GM12872 (cell line): ENCODE measurements around the gene SLC22A16.

Experiments
- TF ChIP-seq, protein P1 (sequence below): IDR thresholded peaks from 3 replicates; pipeline ENCODE4 v1.5.1; 2011; ENCODE audit warnings: low read depth, mild to moderate bottlenecking, low read length, moderate library complexity; ENCODE audit not compliant: insufficient read depth

SLC22A16 gene

DNA sequence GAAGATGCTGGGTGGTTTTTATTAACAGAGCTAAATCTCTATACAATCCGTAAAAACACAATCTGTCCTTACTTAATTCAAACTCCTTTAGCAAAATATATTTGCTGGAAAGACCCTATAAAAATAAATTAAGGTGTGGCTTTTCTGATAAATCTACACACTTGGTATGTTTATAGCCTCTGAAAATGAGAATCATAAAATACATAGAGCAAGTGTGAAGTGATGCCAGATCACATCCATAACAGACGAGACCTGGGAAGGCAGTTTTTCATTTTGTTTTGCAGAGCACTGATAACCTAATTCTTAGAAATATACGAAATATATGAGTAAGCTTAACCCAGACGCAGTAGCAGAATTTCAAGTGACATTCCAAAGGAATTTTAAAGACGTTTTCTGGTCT is 50.6 kb downstream of the SLC22A16 start:
- TF ChIP-seq, protein P1, sequence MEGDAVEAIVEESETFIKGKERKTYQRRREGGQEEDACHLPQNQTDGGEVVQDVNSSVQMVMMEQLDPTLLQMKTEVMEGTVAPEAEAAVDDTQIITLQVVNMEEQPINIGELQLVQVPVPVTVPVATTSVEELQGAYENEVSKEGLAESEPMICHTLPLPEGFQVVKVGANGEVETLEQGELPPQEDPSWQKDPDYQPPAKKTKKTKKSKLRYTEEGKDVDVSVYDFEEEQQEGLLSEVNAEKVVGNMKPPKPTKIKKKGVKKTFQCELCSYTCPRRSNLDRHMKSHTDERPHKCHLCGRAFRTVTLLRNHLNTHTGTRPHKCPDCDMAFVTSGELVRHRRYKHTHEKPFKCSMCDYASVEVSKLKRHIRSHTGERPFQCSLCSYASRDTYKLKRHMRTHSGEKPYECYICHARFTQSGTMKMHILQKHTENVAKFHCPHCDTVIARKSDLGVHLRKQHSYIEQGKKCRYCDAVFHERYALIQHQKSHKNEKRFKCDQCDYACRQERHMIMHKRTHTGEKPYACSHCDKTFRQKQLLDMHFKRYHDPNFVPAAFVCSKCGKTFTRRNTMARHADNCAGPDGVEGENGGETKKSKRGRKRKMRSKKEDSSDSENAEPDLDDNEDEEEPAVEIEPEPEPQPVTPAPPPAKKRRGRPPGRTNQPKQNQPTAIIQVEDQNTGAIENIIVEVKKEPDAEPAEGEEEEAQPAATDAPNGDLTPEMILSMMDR: no peak

DNA sequence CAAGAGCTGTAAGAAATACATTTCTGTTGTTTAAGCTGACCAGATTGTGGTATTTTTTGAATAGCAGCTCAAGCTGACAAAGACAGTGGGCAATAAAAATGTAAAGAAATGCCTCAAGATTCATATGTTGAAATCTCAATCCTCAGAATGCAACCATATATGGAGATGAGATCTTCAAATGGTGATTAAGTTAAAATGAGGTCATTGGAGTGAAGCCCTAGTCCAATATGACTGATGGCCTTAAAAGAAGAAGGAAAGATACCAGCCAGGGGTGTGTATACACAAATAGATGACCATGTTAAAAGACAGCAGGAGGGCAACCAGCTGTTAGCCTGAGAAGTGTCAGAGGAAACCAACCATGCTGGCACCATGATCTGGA is 54.0 kb downstream of the SLC22A16 start:
- TF ChIP-seq, protein P1: no peak

DNA sequence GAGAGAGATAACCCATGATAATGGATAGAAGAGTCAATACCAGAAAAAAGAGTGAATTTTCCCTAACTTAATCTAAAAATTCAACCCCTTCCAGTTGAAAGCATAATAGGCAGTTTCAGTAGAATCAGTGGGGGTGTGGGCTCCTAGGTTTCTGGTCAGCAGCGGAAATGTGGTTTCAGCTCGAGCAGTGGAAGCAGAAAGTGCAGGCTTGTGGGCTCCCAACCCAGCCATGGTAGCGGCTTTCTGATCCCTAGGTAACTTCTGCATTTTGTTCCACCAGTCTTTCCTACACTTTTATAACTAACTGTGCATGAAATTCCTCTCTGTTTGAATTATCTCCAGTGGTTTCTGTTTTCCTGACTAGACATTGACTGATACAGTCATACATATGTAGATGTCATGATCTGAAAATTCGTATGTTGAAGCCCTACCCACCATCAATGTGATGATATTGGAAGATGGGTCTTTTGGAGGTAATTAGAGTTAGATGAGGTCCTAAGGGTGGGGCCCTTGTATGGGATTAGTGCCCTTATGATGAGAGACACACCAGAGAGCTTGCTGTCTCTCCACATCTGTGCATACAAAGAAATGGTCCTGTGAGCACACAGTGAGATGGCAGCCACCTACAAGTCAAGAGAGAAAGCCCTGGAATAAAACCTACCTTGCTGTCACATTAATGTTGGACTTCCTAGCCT is 54.5 kb downstream of the SLC22A16 start:
- TF ChIP-seq, protein P1: no peak

DNA sequence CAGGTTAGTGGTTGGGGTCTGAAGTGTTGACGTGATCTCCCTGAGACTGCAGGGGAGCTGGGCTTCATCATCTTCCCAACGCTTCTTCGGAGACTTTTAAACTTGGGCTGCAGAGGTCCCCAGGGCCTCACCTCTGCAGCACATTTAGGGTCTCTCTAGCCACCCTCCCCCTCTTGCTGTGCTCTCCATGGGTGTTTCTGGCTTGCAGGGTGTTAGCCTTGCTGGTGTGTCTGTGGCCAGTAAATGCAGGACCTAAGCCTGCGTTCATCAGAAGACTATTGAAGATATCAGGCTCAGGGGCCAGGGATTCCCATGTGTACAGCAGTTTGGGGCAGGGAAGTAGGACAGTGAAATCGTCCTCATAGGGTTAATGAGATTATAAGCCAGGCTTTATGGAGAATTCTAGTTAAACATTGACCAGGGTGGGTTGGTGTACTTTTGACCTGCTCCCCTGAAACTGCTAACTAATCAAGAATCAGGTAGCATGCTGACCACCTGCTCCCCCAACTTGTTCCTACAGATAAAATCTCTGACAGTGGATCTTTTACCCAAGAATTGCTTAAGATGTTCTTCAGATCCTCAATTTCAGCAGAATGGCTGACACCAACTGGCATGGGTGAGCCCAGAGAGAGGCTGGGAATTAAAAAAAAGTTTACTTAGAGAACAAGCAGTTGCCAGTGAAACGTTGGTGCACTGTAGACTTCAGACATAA is 57.2 kb downstream of the SLC22A16 start:
- TF ChIP-seq, protein P1: no peak

DNA sequence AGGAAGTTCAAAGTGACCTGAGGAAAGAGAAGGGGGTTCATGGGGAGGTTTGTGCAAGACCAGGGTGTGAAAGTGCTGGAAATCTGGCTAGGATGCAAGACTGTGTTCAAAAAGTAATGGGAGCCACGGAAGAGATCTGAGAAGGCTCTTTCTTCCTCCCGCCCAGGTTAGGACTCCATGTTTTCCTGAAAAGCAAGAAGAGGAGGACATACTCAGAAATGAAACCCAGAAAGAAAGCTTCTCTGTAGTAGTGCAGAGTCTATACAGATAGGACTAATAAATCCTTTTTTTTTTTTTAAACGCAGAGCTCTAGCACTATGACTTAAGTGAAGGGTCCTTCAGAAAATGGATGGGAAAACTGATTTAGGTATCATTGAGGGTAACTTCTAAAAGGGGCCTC is 57.8 kb downstream of the SLC22A16 start:
- TF ChIP-seq, protein P1: no peak

DNA sequence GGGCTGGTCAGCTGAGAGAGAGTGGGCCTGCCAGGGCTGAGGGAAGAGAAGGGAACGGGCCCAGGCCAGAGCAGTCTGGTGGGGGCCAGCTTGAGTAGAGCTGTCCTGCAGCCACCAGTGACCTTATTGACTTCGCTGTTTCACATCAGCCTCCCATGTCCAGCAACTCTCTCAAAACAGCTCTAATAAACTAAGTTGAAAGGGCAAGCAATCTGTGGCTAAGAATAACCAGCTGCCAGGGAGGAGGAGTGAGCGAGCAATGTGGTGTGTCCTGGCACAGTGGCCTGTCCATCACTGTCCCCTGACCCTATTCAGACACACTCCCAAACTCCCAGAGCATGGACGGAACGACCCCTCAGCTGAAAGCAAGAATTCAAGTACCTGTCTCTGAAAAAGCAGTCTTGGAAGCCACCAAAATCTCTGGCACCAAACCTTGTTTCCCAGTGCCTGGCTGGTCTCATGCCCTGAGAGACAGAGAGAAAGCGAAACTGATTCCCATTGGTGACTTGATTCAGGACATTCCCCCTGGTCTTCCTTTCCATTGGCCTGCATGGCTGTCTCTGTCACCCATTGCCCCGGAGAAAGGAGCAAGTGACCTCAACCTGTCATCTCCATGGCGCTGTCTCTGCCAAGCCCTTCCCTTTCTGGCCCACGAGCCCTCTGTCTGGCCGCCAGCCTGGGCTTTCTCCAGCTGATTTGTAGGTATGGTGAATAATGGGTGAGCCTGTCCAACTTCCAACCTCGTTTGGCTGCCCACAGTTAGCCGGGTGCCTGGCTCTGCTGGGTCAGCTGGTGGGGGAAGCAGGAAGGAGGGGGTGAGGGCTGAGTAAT is 61.1 kb downstream of the SLC22A16 start, which contains the start of gene DDO:
Gene DDO (minus strand): TSS at position 490 of the 831 bp plus-strand sequence. CDS start 2,113 bp downstream, outside the sequence.
- TF ChIP-seq, protein P1: no peak

DNA sequence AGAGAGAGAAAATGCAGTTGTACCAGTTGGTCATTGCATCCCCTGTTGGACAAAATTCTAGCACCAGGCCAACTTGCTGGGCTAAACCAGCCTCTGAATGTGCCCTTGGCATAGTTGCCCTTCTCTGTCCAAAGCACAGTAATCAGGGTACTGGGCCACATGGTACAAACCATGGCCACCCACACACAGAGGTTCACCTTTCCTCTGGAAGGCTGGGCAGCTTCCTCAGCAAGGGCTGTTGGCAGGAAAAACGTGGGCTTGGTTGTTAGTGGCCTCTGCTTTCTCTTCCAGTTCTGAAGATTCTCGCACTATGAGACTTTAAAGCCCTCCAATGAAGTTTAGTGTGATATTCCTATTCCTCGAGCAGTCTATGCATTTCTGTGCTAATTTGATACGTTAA is 61.7 kb downstream of the SLC22A16 start:
- TF ChIP-seq, protein P1: no peak
